Choroid plexus epithelial cell (primary cell): ENCODE results near the gene DAZAP1.

Experiments used
- DNase-seq: peaks from one replicate; pipeline ENCODE4 v3.0.0-alpha.2; 2010; ENCODE audit warnings: low read depth
- H3K4me3 ChIP-seq: 2 replicates; pipeline ENCODE4 v1.5.1; 2011; ENCODE audit warnings: low read depth, mild to moderate bottlenecking, control low read depth, low read length, moderate library complexity
- TF ChIP-seq, protein P1 (sequence below): conservative IDR thresholded peaks from 2 replicates; pipeline ENCODE4 v1.5.1; 2011; ENCODE audit warnings: low read depth, mild to moderate bottlenecking, control low read depth, inconsistent platforms, low read length, moderate library complexity

DAZAP1 gene

DNA sequence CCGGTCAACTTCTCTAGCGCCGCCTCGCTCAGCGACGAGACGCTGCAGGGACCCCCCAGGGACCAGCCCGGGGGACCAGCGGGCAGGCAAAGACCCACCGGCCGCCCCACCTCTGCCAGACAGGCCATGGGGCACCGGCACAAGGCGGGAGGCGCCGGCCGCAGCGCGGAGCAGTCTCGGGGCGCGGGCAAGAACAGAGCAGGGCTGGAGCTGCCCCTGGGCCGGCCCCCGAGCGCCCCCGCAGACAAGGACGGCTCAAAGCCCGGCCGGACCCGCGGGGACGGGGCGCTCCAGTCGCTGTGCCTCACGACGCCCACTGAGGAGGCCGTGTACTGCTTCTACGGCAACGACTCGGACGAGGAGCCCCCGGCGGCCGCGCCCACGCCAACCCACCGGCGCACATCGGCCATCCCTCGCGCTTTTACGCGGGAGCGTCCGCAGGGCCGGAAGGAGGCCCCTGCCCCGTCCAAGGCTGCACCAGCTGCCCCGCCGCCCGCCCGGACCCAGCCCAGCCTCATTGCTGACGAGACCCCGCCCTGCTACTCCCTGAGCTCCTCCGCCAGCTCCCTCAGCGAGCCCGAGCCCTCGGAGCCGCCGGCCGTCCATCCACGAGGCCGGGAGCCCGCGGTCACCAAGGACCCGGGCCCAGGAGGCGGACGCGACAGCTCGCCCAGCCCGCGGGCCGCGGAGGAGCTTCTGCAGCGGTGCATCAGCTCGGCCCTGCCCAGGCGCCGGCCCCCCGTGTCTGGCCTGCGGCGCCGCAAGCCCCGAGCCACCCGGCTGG is 60.3 kb downstream of the DAZAP1 start:
- DNase-seq, result no peak
- no peak overlapping the region for H3K4me3 ChIP-seq
- TF ChIP-seq, protein P1, sequence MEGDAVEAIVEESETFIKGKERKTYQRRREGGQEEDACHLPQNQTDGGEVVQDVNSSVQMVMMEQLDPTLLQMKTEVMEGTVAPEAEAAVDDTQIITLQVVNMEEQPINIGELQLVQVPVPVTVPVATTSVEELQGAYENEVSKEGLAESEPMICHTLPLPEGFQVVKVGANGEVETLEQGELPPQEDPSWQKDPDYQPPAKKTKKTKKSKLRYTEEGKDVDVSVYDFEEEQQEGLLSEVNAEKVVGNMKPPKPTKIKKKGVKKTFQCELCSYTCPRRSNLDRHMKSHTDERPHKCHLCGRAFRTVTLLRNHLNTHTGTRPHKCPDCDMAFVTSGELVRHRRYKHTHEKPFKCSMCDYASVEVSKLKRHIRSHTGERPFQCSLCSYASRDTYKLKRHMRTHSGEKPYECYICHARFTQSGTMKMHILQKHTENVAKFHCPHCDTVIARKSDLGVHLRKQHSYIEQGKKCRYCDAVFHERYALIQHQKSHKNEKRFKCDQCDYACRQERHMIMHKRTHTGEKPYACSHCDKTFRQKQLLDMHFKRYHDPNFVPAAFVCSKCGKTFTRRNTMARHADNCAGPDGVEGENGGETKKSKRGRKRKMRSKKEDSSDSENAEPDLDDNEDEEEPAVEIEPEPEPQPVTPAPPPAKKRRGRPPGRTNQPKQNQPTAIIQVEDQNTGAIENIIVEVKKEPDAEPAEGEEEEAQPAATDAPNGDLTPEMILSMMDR, result no peak

DNA sequence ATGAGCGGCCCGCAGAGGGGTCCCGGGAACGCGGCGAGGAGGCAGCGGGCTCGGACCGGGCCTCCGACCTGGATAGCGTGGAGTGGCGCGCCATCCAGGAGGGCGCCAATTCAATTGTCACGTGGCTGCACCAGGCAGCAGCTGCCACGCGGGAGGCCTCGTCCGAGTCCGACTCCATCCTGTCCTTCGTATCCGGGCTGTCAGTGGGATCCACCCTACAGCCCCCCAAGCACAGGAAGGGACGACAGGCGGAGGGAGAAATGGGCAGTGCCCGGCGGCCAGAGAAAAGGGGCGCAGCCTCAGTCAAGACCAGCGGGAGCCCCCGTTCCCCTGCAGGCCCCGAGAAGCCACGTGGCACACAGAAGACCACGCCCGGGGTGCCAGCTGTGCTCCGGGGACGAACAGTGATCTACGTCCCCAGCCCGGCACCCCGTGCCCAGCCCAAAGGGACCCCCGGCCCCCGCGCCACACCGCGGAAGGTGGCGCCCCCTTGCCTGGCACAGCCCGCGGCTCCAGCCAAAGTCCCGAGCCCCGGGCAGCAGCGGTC is 61.0 kb downstream of the DAZAP1 start:
- TF ChIP-seq, protein P1, result no peak
- DNase-seq, result no peak
- no peak overlapping the region for H3K4me3 ChIP-seq

DNA sequence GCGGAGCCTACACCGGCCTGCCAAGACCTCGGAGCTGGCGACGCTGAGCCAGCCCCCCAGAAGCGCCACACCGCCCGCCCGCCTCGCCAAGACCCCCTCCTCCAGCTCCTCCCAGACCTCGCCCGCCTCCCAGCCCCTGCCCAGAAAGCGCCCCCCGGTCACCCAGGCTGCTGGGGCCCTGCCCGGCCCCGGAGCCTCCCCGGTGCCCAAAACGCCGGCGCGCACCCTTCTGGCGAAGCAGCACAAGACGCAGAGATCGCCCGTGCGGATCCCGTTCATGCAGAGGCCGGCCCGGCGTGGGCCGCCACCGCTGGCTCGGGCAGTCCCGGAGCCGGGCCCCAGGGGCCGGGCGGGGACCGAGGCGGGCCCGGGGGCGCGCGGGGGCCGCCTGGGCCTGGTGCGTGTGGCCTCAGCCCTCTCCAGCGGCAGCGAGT is 61.5 kb downstream of the DAZAP1 start:
- no peak overlapping the region for H3K4me3 ChIP-seq
- TF ChIP-seq, protein P1, result peak; percentile 2
- DNase-seq, result peak; percentile 42

DNA sequence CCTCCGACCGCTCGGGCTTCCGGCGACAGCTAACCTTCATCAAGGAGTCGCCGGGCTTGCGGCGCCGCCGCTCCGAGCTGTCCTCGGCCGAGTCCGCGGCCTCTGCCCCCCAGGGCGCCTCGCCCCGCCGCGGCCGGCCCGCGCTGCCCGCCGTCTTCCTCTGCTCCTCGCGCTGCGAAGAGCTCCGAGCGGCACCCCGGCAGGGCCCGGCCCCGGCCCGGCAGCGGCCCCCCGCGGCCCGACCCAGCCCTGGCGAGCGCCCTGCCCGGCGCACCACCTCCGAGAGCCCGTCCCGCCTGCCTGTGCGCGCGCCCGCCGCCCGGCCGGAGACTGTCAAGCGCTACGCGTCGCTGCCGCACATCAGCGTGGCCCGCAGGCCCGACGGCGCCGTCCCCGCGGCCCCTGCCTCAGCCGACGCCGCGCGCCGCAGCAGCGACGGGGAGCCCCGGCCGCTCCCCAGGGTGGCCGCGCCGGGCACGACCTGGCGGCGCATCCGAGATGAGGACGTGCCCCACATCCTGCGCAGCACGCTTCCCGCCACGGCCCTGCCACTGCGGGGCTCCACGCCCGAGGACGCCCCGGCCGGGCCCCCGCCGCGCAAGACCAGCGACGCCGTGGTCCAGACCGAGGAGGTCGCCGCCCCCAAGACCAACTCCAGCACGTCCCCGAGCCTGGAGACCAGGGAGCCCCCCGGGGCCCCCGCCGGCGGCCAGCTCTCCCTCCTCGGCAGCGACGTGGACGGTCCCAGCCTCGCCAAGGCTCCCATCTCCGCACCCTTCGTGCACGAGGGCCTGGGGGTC is 62.1 kb downstream of the DAZAP1 start:
- no peak overlapping the region for H3K4me3 ChIP-seq
- TF ChIP-seq, protein P1, result no peak
- no peak for DNase-seq

DNA sequence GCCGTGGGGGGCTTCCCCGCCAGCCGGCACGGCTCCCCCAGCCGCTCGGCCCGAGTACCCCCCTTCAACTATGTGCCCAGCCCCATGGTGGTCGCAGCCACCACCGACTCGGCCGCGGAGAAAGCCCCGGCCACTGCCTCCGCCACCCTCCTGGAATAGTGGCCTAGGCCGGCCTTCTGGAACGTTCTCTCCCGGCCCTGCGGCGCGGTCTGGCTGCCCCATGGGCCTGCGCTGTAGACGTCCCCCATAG is 62.6 kb downstream of the DAZAP1 start:
- DNase-seq, result no peak
- TF ChIP-seq, protein P1, result no peak

DNA sequence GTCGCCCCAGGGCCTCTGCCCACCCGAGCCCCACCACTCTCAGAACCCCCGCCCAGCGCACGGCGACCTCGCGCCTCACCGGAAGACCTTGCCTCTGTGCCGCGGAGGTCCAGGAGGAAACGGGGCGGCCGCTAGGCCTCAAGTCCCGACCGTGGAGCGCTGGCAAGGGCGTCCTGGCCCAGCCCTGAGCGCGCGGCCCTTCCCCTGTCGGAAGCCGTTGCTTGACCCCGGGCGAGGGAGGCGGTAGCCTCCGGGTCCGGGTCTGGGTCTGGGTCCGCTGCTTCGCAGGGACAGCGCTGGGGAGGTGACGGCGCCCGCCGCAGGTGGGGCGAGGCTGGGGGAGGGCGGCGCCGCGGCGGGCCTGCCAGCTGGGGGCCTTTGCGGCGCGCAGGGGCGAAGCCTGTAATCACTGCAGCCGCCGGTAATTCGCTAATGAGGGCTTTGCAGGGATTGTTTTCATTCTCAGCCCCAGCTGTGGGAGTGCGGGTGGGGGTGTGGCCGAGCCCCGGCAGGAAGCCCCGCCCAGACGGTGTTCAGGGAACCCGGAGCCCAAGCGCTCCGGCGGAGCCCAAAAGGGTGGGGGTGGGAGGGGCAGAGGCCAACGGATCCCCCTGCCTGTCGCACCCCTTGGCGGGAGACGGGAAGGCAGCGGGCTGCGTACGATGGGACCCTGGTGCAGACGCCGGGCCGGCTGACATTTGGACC is 63.1 kb downstream of the DAZAP1 start:
- peak; percentile 25 for DNase-seq
- peak overlapping the region; percentile 28 for H3K4me3 ChIP-seq
- TF ChIP-seq, protein P1, result no peak

More for the DNA sequence above, 62.6 kb downstream of the DAZAP1 start:
- peak overlapping the region; percentile 28 for H3K4me3 ChIP-seq
